Sigmoid colon (tissue), 7 donors: ENCODE data around the gene NPFFR1. TPM values are rescaled to one million over a fixed set of nuclear protein-coding genes. Genes with fewer than 3 reads are reported as not detected.

ENCODE experiments used
- DNase-seq: peaks from one replicate; pipeline ENCODE4 v3.0.0-alpha.2; 2019
- H3K27ac ChIP-seq, 4 donors: fragments of 200-600 bp; sonication (generic); one replicate each; pipeline ENCODE4 v1.5.1; 2016 to 2019; ENCODE audit warnings: mild to moderate bottlenecking in 1 of 4
- H3K27me3 ChIP-seq, 3 donors: fragments of 200-600 bp; sonication (generic); one replicate each; pipeline ENCODE4 v1.5.1; 2019; ENCODE audit warnings: mild to moderate bottlenecking in 1 of 3
- H3K36me3 ChIP-seq, 4 donors: fragments of 200-600 bp; sonication (generic); one replicate each; pipeline ENCODE4 v1.5.1; 2016 to 2019
- H3K4me1 ChIP-seq, 4 donors: fragments of 200-600 bp; sonication (generic); one replicate each; pipeline ENCODE4 v1.5.1; 2017 to 2019
- H3K4me3 ChIP-seq, 4 donors: fragments of 200-600 bp; sonication (generic); one replicate each; pipeline ENCODE4 v1.5.1; 2017 to 2019; ENCODE audit warnings: mild to moderate bottlenecking in 2 of 4, moderate library complexity in 1 of 4
- H3K9me3 ChIP-seq, 4 donors: fragments of 200-600 bp in 3 of 4; sonication (generic) in 3 of 4; one replicate each; pipeline versions ENCODE4 v1.5.1 to v1.6.1; 2013 to 2019
- CTCF ChIP-seq, 4 experiments: fragments of 450-650 bp in 3 of 4; fragments of 200-600 bp in 1 of 4; IDR thresholded peaks; one replicate each; pipeline ENCODE4 v1.5.1; 2016 to 2019; ENCODE audit warnings: antibody characterized with exemption in 4 of 4, mild to moderate bottlenecking in 3 of 4, moderate library complexity in 2 of 4
- EP300 ChIP-seq, 4 donors: sonication (generic); formaldehyde crosslinking; IDR thresholded peaks; one replicate each; pipeline ENCODE4 v1.6.1; 2017; ENCODE audit warnings: antibody characterized with exemption in 4 of 4
- POLR2A ChIP-seq, 2 donors: fragments of 450-650 bp; IDR thresholded peaks; one replicate each; pipeline ENCODE4 v1.6.1; 2016; ENCODE audit warnings: antibody characterized with exemption in 2 of 2, mild to moderate bottlenecking in 2 of 2, moderate library complexity in 2 of 2
- POLR2AphosphoS5 ChIP-seq, 4 donors: sonication (generic); formaldehyde crosslinking; IDR thresholded peaks; one replicate each; pipeline ENCODE4 v1.6.1; 2017; ENCODE audit warnings: antibody characterized with exemption in 4 of 4
- WGBS, 2 donors: extraction: QIAGEN DNeasy Blood & Tissue Kit; methylation state at CpG; one replicate each; pipeline ENCODE4 v1.1.7; 2013; 5-methylcytosine and 5-hydroxymethylcytosine counted together
- intact Hi-C: fragments of 100-400 bp; cut with DNase I; formaldehyde crosslinking; loops from one replicate; pipeline ENCODE4 v1.15.1; 2023
- polyA plus RNA-seq, 3 donors: library from polyadenylated mRNA; stranded (reverse); fragments of 200-250 nt; gene quantifications; one replicate each; pipeline ENCODE4 v1.2.3, GENCODE V29; 2013
- total RNA-seq, 4 donors: library from RNA; depleted of rRNA; stranded (reverse); fragments of >200 nt; gene quantifications; one replicate each; pipeline ENCODE4 v1.1.0, GENCODE V29; 2016
- donor health status: healthy with polysubstance abuse.
- donor health status: Bipolar disorder and iron deficiency.
- donor health status: healthy.

The NPFFR1 gene
- total and polyA plus RNA-seq, 7 donors: under 0.01 to 0.44 (median under 0.01) TPM; not detected in 4

GRCh38 chr10:70295321-70295720, 11.5 kb upstream of the NPFFR1 start:
- DNase-seq: peak; percentile 67

GRCh38 chr10:70293169-70293843, 9.5 kb upstream of the NPFFR1 start:
- Histone ChIP-seq H3K4me1 (peaks cover 0 to 22% (median 14%) of the 10 kb centered on the region in 4 donors), H3K4me3 (no peak overlapping the region), H3K36me3 (no peaks in the 10 kb centered on the region), H3K9me3 (no peaks in the 10 kb centered on the region), H3K27me3 (no peaks in the 10 kb centered on the region), H3K27ac (no peak overlapping the region)
- no peak for DNase-seq
- TF ChIP-seq POLR2AphosphoS5 (IDR thresholded peaks at IDR 0.05) (no peak), EP300 (IDR thresholded peaks at IDR 0.05) (no peak), POLR2A (IDR thresholded peaks at IDR 0.05) (no peak), CTCF (IDR thresholded peaks at IDR 0.05) (no peak)
- intact Hi-C loops: no loop called here
- WGBS, 2 donors: 72 to 82% methylated on average over 8 of the region's 8 CpGs

More at GRCh38 chr10:70295321-70295720, 11.5 kb upstream of the NPFFR1 start:
- 90 to 96% methylated on average over 3 of the region's 3 CpGs for WGBS, 2 donors
- Histone ChIP-seq H3K9me3 (no peaks in the 10 kb centered on the region), H3K4me1 (peaks cover 0 to 21% (median 14%) of the 10 kb centered on the region in 4 donors), H3K27ac (no peak overlapping the region), H3K36me3 (peaks cover 0 to 3% (median under 1%) of the 10 kb centered on the region in 4 donors), H3K4me3 (no peak overlapping the region), H3K27me3 (no peaks in the 10 kb centered on the region)
- no peak for TF ChIP-seq CTCF (IDR thresholded peaks at IDR 0.05)
- intact Hi-C loops: no loop called here

GRCh38 chr10:70292004-70292403, 8.2 kb upstream of the NPFFR1 start:
- Histone ChIP-seq H3K4me3 (no peak overlapping the region), H3K4me1 (peaks cover 0 to 22% (median 12%) of the 10 kb centered on the region in 4 donors), H3K27ac (no peak overlapping the region), H3K9me3 (no peaks in the 10 kb centered on the region), H3K27me3 (peaks cover 0 to 4% (median 0%) of the 10 kb centered on the region in 3 donors), H3K36me3 (no peaks in the 10 kb centered on the region)
- 90 to 91% methylated on average over 5 of the region's 5 CpGs for WGBS, 2 donors
- intact Hi-C loops: no loop called here
- no peak for TF ChIP-seq POLR2AphosphoS5 (IDR thresholded peaks at IDR 0.05)
- no peak for DNase-seq

GRCh38 chr10:70289739-70290138, 5.9 kb upstream of the NPFFR1 start:
- TF ChIP-seq CTCF (IDR thresholded peaks at IDR 0.05): no peak
- no peak for TF ChIP-seq POLR2A (IDR thresholded peaks at IDR 0.05)
- TF ChIP-seq EP300 (IDR thresholded peaks at IDR 0.05): no peak
- no peak for TF ChIP-seq POLR2AphosphoS5 (IDR thresholded peaks at IDR 0.05)
- no peaks in the 10 kb centered on the region for H3K36me3 ChIP-seq

GRCh38 chr10:70286616-70287015, 2.8 kb upstream of the NPFFR1 start:
- H3K27ac ChIP-seq: no peak overlapping the region
- TF ChIP-seq POLR2AphosphoS5 (IDR thresholded peaks at IDR 0.05) (no peak), POLR2A (IDR thresholded peaks at IDR 0.05) (no peak), EP300 (IDR thresholded peaks at IDR 0.05) (no peak), CTCF (IDR thresholded peaks at IDR 0.05) (no peak)
- H3K4me1 ChIP-seq: peaks cover 0 to 15% (median 7%) of the 10 kb centered on the region in 4 donors
- H3K9me3 ChIP-seq: peaks cover 0 to 2% (median 0%) of the 10 kb centered on the region in 4 donors
- peaks cover 14 to 49% (median 36%) of the 10 kb centered on the region in 3 donors for H3K27me3 ChIP-seq
- 92 to 94% methylated on average over 6 of the region's 6 CpGs for WGBS, 2 donors
- H3K36me3 ChIP-seq: no peaks in the 10 kb centered on the region
- intact Hi-C loops: no loop called here
- no peak overlapping the region for H3K4me3 ChIP-seq
- no peak for DNase-seq

More at GRCh38 chr10:70289739-70290138, 5.9 kb upstream of the NPFFR1 start:
- WGBS, 2 donors: 79 to 91% methylated on average over 7 of the region's 7 CpGs
- intact Hi-C loops: no loop called here
- no peak for DNase-seq
- no peak overlapping the region for H3K4me3 ChIP-seq
- peaks cover 0 to 6% (median 0%) of the 10 kb centered on the region in 4 donors for H3K4me1 ChIP-seq
- no peak overlapping the region for H3K27ac ChIP-seq
- peaks cover under 1 to 26% (median 17%) of the 10 kb centered on the region in 3 donors for H3K27me3 ChIP-seq
- no peaks in the 10 kb centered on the region for H3K9me3 ChIP-seq
